Left kidney (tissue), 2 donors: ENCODE results near the gene POLR1B. TPM values are rescaled to one million over a fixed set of nuclear protein-coding genes. Genes with fewer than 3 reads are reported as not detected.
"Not testable (repeated sequence)": the region's sequence is repeated elsewhere in the genome, so short reads cannot be mapped to it uniquely, and the experiment has no call there.

Experiments used
- DNase-seq: peaks from one replicate; pipeline ENCODE4 v3.0.0-alpha.2; 2013
- polyA plus RNA-seq: library from polyadenylated mRNA; unstranded; fragments of 120-200 nt; gene quantifications from one replicate; pipeline ENCODE4 v1.2.1, GENCODE V29; 2013; ENCODE audit not compliant: insufficient read length

POLR1B gene
- polyA plus RNA-seq, 1 donor = 37.3 TPM

DNA sequence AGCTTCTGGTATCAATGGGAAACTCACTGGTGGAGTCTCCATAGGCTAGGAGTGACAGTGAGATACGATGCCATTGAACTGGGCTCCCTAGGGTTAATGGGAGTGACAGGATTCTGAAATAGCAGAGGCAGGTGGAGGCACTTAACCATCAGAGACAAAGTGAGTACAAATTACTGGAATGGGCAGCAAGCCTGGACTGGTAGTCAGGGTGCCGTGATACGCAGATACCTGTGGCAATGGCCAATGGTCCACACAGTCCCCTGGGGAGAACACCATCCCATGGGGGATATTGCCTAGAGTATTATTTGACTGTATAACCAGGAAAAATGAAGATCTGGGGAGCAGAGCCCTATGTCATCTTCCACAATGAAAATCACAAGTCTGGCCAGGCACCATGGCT, 59.5 kb downstream of the POLR1B start:
- no peak for DNase-seq

DNA sequence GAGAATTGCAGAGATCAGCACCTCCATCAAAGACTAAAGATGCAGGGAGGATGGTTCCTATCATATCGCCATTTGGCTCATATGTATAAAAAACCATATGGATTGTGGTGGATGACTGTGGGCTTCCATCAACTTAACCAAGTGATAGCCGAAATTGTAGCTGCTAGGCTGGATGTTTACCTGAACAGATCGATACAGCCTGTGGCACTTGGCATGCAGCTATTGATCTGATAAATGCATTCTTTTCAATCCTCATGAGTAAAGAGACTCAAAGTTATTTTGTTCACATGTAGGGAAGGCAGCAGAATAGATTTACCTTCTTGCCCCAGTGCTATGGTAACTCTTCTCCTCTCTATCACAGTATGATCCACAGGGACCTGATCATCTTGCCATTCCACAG, 60.7 kb downstream of the POLR1B start:
- DNase-seq = no peak

DNA sequence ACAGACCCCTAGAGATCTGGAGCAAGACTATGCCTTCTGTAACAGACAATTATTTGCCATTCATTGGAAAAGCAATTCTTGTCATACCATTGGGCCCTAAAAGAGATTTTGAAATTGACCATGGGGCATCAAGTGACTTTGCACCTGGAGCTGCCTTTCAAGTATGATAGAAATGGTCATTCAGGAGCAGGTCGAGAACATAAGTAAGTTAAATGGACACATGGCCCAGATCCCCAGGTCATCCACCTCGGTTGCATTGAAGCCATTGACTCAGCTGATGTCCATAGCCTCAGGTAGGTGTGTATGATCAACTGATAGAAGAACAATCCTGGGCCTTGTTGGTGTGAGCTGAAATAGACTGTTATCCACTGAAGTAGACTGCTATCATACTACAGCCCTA, 61.5 kb downstream of the POLR1B start:
- DNase-seq = no peak

DNA sequence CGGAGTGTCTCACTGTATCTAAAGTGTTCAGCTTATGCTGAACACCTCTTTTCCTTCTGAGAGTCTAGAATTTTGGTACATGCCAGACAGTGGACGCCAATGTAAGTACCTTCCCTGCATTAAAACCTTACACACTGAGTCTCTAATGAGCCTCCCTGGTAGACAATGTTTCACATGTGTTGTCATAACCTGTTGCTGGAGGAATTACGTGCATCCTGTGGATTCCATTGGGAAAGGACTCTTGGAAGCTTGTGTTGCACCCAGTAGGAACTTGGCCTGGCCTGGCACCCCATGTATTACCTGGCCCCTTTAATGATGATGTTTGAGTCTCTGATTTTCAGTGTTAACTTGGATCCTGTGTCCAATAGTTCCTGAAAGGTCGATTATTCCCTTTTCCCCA, 62.7 kb downstream of the POLR1B start:
- no peak for DNase-seq

DNA sequence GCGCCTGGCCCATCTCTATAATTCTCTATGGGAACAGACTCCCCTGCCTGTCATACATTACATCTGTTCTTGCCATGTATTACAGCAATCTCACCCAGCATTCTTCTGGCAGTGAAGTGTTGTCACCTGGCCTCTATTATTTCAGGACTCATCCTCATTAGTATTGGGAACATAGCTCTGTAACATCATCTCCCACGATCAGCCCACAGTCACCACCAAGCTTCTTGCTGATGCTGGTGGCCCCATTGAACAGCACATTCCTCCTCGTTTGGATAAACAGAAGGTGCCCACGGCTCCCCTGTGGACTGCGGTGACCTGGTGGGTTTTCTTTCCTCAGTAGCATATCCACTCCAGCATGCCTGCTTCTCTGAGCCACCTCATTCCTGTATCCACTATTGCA, 63.7 kb downstream of the POLR1B start:
- no peak for DNase-seq

DNA sequence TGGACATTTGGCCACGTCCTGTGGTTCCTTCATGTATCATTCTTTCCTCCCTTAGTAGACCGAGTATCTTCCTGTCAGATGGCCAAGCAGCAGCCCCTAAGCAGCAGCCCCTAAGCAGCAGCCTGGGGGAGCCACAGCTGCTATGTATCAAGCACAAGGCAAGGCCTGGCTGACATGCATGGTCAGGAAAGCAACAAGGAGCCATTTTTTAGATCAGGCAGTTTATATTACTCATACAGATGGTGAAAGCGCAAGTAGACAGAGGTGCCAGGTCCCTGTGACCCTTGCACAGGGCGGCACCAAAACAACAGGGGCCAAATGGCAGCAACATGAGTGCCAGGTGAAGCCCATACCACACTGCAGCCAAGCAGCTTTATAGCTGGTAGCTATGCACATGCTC, 64.3 kb downstream of the POLR1B start:
- no peak for DNase-seq

DNA sequence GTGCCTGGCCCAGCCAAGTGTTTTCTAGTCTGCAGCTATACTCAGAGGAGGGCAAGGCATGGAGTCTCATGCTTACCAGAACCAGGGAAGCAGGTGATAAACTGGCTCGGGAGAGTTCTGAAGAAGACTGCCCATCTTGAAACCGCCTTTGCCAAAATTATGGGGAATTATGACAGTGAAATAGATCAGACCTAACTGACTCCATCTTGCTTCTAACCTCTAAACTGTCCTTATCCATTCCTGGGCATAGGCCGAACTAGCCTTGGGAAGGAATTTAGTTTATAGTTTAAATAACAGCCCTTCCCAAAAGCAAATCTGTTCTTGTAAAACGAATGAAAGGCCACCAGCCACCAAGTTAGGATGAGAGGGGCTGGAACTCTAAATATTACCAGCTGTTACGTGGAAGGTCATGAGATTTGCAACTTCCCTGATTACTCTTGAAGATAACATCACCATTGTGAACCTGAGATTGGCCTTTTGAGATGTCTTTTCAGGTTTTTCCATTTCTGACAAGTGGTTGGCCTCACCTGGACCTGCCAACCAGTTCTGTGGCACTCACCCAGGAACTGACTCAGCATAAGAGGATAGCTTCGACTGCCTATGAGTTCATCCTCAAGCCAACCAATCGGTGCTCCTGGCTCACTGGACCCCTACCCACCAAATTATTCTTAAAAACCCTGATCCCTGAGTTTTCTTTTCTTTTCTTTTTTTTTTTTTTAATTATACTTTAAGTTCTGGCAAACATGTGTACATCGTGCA, 65.6 kb downstream of the POLR1B start:
- DNase-seq = no peak

DNA sequence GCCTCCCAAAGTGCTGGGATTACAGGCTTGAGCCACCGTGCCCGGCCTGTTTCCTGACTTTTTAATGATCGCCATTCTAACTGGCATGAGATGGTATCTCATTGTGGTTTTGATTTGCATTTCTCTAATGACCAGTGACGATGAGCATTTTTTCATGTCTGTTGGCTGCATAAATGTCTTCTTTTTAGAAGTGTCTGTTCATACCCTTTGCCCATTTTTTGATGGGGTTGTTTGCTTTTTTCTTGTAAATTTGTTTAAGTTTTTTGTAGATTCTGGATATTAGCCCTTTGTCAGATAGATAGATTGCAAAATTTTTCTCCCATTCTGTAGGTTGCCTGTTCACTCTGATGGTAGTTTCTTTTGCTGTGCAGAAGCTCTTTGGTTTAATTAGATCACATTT, 67.1 kb downstream of the POLR1B start:
- DNase-seq = not testable (repeated sequence)

DNA sequence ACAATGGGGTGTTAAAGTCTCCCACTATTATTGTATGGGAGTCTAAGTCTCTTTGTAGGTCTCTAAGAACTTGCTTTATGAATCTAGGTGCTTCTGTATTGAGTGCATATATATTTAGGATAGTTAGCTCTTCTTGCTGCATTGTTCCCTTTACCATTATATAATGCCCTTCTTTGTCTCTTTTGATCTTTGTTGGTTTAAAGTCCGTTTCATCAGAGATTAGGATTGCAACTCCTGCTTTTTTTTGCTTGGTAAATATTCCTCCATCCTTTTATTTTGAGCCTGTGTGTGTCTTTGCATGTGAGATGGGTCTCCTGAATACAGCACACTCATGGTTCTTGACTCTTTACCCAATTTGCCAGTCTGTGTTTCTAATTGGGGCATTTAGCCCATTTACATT, 70.0 kb downstream of the POLR1B start:
- DNase-seq = not testable (repeated sequence)

DNA sequence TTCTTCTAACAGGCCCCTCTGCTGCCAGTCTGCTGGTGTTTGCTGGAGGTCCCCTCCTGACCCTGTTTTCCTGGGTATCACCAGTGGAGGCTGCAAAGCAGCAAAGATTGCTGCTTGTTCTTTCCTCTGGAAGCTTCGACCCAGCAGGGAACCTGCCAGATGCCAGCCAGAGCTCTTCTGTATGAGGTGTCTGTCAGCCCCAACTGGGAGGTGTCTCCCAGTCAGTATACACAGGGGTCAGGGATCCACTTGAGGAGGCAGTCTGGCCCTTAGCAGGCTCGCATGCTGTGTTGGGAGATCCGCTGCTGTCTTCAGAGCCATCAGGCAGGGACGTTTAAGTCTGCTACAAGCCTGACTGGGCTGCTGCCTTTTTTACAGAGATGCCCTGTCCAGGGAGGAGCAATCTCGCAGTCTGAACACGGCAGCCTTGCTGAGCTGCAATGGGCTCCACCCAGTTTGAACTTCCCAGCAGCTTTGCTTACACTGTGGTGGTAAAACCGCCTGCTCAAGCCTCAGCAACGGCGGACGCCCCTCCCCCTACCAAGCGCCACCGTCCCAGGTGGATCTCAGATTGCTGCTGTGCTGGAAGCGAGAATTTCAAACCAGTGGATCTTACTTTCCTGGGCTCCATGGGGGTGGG, 72.1 kb downstream of the POLR1B start:
- no peak for DNase-seq

DNA sequence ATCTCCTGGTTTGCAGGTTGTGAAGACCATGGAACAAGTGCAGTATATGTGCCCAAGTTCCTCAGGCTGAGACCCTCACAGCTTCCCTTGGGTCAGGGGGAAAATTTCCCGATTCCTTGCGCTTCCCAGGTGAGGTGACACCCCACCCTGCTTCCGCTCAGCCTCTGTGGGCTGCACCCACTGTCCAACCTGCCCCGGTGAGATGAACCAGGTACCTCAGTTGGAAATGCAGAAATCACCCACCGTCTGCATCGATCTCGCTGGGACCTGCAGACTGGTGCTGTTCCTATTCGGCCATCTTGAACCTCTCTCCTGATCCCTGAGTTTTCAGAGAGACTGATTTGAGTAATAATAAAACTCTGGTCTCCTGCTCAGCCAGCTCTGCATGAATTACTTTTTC, 72.8 kb downstream of the POLR1B start:
- no peak for DNase-seq

DNA sequence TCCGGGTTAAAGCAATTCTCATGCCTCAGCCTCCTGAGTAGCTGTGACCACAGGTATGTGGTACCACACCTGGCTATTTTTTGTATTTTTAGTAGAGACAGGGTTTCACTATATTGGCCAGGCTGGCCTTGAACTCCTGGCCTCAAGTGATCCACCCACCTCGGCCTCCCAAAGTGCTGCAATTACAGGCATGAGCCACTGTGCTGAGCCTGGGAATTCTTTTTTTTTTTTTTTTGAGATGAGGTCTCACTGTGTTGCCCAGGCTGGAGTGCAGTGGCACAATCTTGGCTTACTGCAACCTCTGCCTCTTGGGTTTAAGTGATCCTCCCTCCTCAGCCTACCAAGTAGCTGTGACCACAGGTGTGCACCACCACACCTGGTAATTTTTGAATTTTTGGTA, 73.5 kb downstream of the POLR1B start:
- DNase-seq = not testable (repeated sequence)

DNA sequence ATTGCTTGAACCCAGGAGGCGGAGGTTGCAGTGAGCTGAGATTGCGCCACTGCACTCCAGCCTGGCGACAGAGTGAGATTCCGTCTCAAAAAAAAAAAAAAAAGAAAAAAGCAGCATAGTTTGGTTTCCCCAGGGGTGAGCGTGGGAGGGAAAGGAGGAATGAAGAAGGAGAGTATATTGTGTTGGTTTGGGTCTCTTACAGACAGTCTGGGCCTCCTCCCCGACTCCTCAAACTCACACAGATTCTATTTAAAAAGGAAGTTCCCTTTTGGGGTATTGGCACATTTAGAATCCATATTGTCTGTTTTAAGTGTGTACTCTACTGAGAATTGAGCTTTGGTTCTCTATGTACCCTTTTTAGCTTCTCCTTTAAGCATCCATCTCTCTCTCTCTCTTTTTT, 76.1 kb downstream of the POLR1B start:
- no peak for DNase-seq

DNA sequence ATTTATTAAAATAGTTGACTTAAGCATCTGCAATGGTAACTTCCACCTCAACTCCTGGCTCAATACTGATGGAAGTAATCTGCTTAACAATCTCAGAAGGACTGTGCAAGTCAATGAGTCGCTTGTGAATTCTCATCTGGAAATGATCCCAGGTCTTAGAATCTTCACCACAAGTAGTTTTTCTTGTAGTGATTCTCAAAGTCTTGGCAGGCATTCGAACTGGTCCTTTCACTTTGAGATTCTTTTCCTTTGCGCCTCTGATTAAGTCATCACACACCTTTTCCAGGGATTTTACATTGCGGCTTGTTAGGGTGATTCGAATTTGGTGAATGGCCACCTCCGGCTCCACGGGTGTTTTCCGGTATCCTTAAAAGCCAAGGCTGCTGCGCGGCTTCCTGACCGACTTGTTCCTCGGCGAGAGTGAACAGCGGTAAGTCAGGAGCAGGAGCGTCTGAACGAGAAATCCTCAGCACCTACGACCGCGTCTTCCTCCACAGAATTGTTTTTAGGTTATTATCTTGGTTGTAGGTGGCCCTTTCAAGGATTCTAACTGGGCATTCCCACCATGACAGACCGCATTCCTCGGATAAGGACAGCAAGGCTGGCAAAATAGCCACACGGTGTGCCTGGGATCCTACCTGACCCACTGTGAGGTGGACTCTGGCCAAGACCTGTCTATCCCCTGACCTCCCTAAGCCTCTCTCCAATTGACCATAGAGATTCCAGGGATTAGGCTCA, 79.7 kb downstream of the POLR1B start:
- no peak for DNase-seq

DNA sequence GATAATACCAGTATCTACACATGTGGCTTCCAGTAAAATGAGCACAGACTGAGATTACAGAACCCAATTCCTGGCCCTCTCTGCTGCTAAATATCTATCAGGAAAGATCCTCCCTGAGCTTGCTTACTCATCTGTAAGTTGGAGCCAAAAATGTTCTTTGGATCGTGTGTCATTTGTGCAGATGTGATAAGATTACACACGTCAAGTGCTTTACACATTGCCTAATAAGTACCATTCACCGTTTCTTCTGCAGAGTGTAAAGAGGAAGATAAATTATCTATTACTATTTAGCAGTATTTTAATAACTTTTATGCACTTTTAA, 80.2 kb downstream of the POLR1B start:
- DNase-seq = no peak

DNA sequence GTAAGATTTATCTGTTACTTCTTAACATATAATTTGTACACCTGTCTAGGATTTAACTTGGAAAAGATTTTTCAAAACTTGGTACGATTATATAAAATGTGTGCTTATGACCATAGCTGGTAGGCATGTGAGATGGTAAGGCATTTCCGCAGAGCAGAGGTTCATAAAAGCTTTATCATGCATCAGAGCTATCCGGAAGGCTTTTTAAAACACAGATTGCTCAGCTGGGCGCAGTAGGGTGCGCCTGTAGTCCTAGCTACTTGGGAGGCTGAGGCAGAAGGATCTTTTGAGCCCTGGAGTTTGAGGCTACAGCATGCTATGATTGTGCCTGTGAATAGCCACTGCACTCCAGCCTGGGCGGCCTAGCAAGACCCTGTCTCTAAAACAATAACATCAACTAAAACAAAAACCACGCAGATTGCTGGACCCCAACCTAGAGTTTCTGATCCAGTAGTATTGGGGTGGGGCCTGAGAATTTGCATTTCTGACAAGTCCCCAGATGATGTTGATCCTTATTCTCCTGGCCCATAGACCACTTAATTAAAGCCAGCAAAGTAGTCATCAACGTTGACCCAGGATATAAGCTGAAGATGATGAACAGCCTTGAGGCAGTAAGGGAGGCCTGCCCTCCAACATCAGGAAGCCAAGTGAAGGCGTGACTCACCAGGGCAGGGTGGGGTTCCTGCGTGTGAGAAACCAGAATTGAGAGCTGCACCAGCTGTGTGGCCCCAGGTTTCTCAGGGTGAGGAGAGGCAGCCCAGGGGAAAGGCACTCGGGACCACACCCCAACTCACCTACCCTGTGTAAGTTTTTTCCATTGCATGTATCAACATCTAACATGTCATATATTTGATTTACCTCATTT, 81.9 kb downstream of the POLR1B start:
- no peak for DNase-seq

DNA sequence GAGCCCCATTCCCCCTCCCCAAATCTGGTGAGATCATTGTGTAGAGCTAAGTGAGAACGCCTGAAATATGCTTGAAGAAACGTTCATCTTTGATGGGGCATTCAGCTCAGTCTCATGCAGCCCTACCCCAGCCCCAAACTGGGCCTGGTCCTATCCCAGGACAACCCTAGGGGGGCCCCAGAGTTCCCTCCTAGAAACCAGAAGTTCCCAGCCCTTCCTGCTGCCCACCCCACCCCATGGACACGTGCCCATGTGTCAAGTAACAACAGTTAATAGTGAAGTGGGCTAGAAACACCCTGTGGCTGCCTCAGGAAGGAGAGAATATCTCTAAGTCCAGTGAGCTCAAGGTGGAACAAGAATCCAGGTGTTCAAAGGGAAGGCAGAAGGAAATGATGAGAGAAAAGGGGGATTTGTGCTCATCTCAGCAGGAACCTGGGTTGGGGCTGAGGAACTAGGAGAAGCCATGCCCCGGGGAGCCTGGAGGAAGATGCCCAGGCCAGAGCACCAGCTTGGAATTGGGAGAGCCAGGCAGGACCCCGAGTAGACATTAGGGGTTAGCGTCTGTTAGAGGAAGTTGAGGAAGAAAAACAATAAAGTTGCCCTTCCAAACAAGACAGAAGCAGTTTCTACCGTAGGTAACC, 83.3 kb downstream of the POLR1B start:
- no peak for DNase-seq

DNA sequence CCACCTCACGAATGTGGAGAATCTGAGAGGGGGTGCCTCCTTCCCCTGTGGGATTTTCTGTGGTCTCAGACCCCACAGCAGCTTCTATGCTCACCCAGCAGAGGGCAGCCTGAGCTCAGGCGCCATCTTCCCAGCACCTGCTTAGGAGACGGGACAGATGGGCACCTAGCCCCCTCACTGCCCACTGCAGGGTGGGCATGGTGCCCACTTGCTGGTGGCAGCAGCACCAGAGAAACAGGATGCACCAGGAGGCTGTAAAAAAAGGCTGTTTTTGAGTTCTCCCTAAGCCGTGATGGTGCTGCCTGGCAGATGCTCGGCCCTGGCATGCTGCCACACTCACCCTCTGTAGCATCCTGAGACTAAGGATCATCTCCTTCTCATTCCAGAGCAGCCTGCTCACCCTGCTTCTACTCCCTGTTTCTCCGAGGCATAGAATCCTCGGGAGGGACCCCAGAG, 84.4 kb downstream of the POLR1B start:
- no peak for DNase-seq
